Activated CD4-positive, alpha-beta T cell treated with anti-CD3 and anti-CD28 coated beads, Interleukin-2, amount 10 ng/mL, durations not matched to agents 7 days and 5 days (primary cell): ENCODE measurements around the gene TSTD2. TPM values are rescaled to one million over a fixed set of nuclear protein-coding genes. Genes with fewer than 3 reads are reported as not detected.

Source experiments
- CTCF ChIA-PET: fragments of 350-600 bp; sonication (Branson Sonifier 250); formaldehyde crosslinking; loops from one replicate; lab custom pipeline; 2021; ENCODE audit warnings: antibody characterized with exemption; lab: Charles Lee
- POLR2A ChIA-PET: fragments of 350-600 bp; sonication (Branson Sonifier 250); formaldehyde crosslinking; loops from one replicate; lab custom pipeline; 2021; ENCODE audit warnings: antibody characterized with exemption; lab: Charles Lee
- DNase-seq: peaks from one replicate; pipeline ENCODE4 v3.0.0-alpha.2; 2020
- H3K27ac Mint-ChIP-seq: one replicate; pipeline ENCODE4 v1.8.0; 2021; ENCODE audit warnings: mild to moderate bottlenecking, moderate library complexity, mixed read lengths
- H3K27me3 Mint-ChIP-seq: one replicate; pipeline ENCODE4 v1.8.0; 2021; ENCODE audit warnings: mixed read lengths
- H3K36me3 Mint-ChIP-seq: one replicate; pipeline ENCODE4 v1.8.0; 2021; ENCODE audit warnings: low read depth, mixed read lengths
- H3K4me1 Mint-ChIP-seq: one replicate; pipeline ENCODE4 v1.8.0; 2021; ENCODE audit warnings: mixed read lengths
- H3K4me3 Mint-ChIP-seq: one replicate; pipeline ENCODE4 v1.8.0; 2021; ENCODE audit warnings: mild to moderate bottlenecking, moderate library complexity, mixed read lengths
- H3K9me3 Mint-ChIP-seq: one replicate; pipeline ENCODE4 v1.8.0; 2021; ENCODE audit warnings: mixed read lengths
- total RNA-seq, 2 experiments: library from RNA; stranded (reverse); gene quantifications; one replicate each; pipeline ENCODE4 v1.2.3, GENCODE V29; 2021

The TSTD2 gene
- total RNA-seq, 2 experiments from 2014 or later, result 14.1 to 17.2 TPM

DNA sequence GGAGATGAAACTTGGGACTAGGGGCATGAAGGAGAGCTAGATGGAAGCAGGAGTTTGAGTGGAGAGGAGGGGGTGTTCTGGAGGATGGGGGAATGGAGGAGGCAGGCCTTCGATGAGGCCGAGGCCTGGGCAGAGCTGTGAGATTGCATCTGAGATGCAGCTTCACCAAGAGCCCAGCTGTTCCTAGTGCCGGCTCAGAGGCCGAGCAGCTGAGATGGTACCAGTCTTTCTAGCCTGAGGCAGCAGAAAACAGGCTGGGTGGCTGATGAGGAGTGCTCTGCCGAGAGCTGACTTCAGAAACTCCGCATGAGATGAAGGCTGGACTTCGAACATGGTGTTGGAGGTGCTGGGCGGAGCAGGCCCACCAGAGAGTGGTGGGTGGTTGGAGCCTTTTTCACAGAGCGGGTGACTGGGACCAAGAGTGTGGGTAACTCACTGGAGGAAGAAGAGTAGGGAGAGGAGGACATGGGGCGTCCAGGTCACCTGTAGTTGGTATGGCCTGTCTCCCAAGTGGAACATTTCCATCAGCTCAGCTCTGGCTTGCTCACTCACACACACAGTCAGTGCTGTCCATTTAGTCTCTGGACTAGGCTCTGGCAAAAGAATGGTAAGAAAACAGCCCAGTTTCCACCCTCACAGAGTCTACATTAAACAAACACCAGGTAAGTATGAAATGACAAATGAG lies 77.0 kb downstream of the TSTD2 start:
- H3K36me3 Mint-ChIP-seq, result no peaks in the 10 kb centered on the region
- POLR2A ChIA-PET, result no interaction called here
- H3K4me3 Mint-ChIP-seq, result no peak overlapping the region
- no peak overlapping the region for H3K27ac Mint-ChIP-seq
- H3K4me1 Mint-ChIP-seq, result peaks cover 11% of the 10 kb centered on the region
- no peaks in the 10 kb centered on the region for H3K9me3 Mint-ChIP-seq
- CTCF ChIA-PET, result interaction anchor here (0.5 kb wide), 1 partner anchor 1110 kb away, joined by 4 read pairs; no protein-coding TSS in a partner anchor
- no peak for DNase-seq
- H3K27me3 Mint-ChIP-seq, result peaks cover 35% of the 10 kb centered on the region

DNA sequence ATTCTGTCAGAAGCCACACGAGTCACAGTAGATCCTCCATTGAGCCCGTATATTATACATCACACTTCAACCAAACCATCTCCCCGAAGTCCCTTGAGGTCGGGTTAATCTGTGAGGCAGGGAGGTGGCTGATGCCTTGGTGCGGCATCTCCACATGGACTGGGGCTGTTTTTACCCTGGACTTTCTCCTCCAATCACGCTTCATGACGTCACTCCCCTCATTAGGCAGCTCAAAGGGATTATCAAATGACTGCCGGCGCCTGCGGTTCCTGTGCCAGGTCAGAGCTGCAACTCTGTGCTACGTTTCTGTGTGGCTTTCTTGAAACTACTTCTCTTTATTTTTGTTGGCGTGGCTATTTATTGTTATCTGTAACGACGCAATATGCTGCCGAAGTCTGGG lies 78.0 kb downstream of the TSTD2 start:
- Mint-ChIP-seq H3K9me3 (no peaks in the 10 kb centered on the region), H3K27ac (no peak overlapping the region), H3K36me3 (no peaks in the 10 kb centered on the region), H3K27me3 (peaks cover 36% of the 10 kb centered on the region), H3K4me1 (peaks cover 11% of the 10 kb centered on the region), H3K4me3 (no peak overlapping the region)
- ChIA-PET POLR2A (no interaction called here), CTCF (no interaction called here)
- no peak for DNase-seq

DNA sequence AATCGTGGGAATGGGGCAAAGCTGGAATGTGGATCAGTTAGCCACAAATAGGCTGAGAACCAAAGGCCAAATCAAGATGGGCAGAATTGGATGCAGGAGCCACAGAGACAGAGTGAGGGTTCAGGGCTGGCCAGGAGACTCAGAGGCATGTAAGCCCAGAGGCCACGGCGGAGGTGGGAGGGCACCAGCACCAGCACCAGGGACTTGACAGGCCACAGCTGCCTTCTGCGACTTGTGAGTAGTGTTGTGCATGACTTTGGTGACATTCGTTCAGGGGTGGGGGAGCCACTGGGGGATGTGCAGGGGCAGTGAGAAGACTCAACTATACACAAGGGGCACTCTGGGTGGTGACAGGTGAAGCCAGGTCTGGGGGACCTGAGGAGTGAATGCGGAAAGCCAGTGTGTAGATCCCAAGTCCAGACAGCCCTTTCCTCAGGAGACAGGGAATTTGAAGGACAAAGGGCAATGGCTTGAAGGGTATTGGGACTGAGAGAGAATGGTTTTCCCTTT lies 78.5 kb downstream of the TSTD2 start:
- peaks cover 7% of the 10 kb centered on the region for H3K4me1 Mint-ChIP-seq
- H3K27me3 Mint-ChIP-seq, result peaks cover 34% of the 10 kb centered on the region
- H3K36me3 Mint-ChIP-seq, result no peaks in the 10 kb centered on the region
- ChIA-PET CTCF (no interaction called here), POLR2A (no interaction called here)
- H3K9me3 Mint-ChIP-seq, result no peaks in the 10 kb centered on the region
- no peak overlapping the region for H3K4me3 Mint-ChIP-seq
- no peak overlapping the region for H3K27ac Mint-ChIP-seq
- no peak for DNase-seq

DNA sequence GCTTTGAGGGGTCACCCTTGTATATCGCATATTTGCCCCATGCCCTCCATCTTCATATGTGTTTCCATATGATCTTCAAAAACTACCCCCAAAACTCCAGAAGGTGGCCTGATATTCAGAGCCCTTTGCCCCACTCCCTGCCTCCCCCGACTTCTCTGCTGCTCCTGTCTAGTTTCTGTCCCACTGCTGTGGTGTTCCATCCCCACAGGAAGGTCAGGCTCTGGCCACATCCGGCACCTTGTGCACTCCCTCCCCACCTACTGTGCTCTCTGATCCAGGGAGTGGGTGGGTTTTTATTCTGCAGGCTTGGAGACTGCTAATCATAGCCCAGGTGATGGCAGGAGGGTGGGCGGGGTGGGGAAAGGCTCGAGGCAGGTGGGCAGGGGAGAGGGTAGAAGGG lies 79.3 kb downstream of the TSTD2 start:
- Mint-ChIP-seq H3K4me1 (peaks cover 3% of the 10 kb centered on the region), H3K27ac (no peak overlapping the region), H3K36me3 (no peaks in the 10 kb centered on the region), H3K27me3 (peaks cover 38% of the 10 kb centered on the region), H3K9me3 (no peaks in the 10 kb centered on the region), H3K4me3 (no peak overlapping the region)
- no peak for DNase-seq
- ChIA-PET POLR2A (no interaction called here), CTCF (interaction anchor here (0.6 kb wide), 1 partner anchor 74 kb away, joined by 3 read pairs; no protein-coding TSS in a partner anchor)

DNA sequence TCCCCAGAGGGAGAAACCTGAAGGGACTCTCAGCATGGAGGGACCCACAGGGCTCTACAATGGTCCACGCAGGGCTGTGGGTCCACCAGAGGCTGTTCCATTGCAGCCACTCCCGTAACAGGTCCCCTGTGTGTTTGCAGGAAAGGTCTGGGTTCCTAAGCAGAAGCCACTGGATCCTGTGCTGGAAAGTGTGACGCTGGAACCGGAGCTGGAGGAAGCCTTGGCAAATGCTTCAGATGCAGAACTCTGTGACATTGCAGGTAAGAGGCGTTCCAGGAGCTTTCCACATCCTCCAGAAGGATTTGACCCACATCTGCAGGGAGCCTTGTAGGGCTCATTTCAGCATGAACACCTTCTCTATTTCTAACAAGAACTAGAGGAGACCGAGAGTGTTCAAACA lies 80.0 kb downstream of the TSTD2 start:
- ChIA-PET CTCF (interaction anchor here (0.6 kb wide), 1 partner anchor 73 kb away, joined by 3 read pairs; no protein-coding TSS in a partner anchor), POLR2A (no interaction called here)
- H3K9me3 Mint-ChIP-seq, result no peaks in the 10 kb centered on the region
- no peak overlapping the region for H3K27ac Mint-ChIP-seq
- peaks cover 39% of the 10 kb centered on the region for H3K27me3 Mint-ChIP-seq
- H3K4me3 Mint-ChIP-seq, result no peak overlapping the region
- H3K4me1 Mint-ChIP-seq, result no peaks in the 10 kb centered on the region
- no peak for DNase-seq
- no peaks in the 10 kb centered on the region for H3K36me3 Mint-ChIP-seq

DNA sequence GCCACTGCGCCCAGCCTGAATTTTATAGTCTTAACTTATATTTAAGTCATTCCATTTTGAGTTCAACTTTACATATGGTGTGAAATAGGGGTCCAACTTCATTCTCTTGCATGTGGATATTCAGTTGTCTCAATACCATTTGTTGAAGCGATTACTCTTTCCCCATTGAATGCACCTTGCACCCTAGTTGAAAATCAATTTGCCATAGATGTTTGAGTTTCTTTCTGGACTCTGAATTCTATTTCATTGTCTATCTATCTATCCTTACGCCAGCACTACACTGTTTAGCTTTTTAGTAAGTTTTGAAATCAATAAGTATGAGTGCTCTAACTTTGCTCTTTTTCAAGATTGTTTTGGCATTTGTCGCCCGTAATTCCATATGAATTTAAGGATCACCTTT lies 81.9 kb downstream of the TSTD2 start:
- CTCF ChIA-PET, result no interaction called here
- POLR2A ChIA-PET, result no interaction called here
- H3K4me3 Mint-ChIP-seq, result no peak overlapping the region
- peaks cover 29% of the 10 kb centered on the region for H3K27me3 Mint-ChIP-seq
- no peak for DNase-seq
- H3K27ac Mint-ChIP-seq, result no peak overlapping the region
- no peaks in the 10 kb centered on the region for H3K36me3 Mint-ChIP-seq
- no peaks in the 10 kb centered on the region for H3K4me1 Mint-ChIP-seq
- H3K9me3 Mint-ChIP-seq, result no peaks in the 10 kb centered on the region

DNA sequence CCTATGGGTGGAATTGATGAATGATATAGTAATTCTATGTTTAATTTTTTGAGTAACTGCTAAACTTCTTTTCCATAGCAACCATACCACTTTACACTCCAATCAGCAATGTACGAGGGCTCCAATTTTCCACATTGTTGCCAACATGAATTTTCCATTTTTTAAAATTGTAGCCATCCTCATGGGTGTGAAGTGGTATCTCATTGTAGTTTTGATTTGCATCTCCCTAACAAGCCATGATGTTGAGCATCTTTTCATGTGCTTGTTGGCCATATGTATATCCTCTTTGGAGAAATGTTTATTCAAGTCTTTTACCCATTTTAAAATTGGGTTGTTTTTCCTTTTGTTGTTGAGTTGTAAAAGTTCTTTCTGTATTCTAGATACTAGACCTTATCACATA lies 82.8 kb downstream of the TSTD2 start:
- H3K9me3 Mint-ChIP-seq, result no peaks in the 10 kb centered on the region
- H3K4me1 Mint-ChIP-seq, result no peaks in the 10 kb centered on the region
- CTCF ChIA-PET, result no interaction called here
- no peaks in the 10 kb centered on the region for H3K36me3 Mint-ChIP-seq
- POLR2A ChIA-PET, result no interaction called here
- DNase-seq, result no peak
- no peak overlapping the region for H3K27ac Mint-ChIP-seq
- peaks cover 25% of the 10 kb centered on the region for H3K27me3 Mint-ChIP-seq
- no peak overlapping the region for H3K4me3 Mint-ChIP-seq

Other genes starting within 250 kb of the TSTD2 start
- gene TDRD7, start 221.3 kb downstream of the TSTD2 start, total RNA-seq, result 10 to 100 TPM; 18.1 to 19.5 TPM
- under 1 TPM; 0.35 to 0.45 TPM for gene TMOD1, start 131.7 kb downstream of the TSTD2 start, total RNA-seq
- gene NCBP1, start 453 bp upstream of the TSTD2 start, total RNA-seq, result 10 to 100 TPM; 42.4 to 51.1 TPM
- gene XPA, start 64.0 kb upstream of the TSTD2 start, total RNA-seq, result 10 to 100 TPM; 15.5 to 15.8 TPM
- under 1 TPM in 1 of 2 experiments, not detected in 1; 0.05 TPM for gene FOXE1, start 219.9 kb upstream of the TSTD2 start, total RNA-seq